Psoas muscle (tissue), 8 donors: Measurements from ENCODE around the gene SMURF1. TPM values are rescaled to one million over a fixed set of nuclear protein-coding genes. Genes with fewer than 3 reads are reported as not detected.

Experiments
- ATAC-seq, 4 donors: fragments of 200-7000 bp; cut with Tn5 transposase; one replicate each; pipeline ENCODE4 v1.9.1; 2020; ENCODE audit warnings: moderate library complexity in 3 of 4, mild to moderate bottlenecking in 2 of 4
- DNase-seq, 2 donors: peaks; one replicate each; pipeline ENCODE4 v3.0.0-alpha.2; 2020
- H3K27ac ChIP-seq: fragments of 200-600 bp; one replicate; pipeline ENCODE4 v1.8.0; 2022
- H3K27me3 ChIP-seq, 3 donors: fragments of 200-600 bp in 1 of 3; one replicate each; pipeline versions ENCODE4 v1.6.1 to v1.8.0; 2013 to 2022; ENCODE audit warnings: low read length in 2 of 3, mild to moderate bottlenecking in 2 of 3, moderate library complexity in 1 of 3; ENCODE audit not compliant: insufficient read depth in 3 of 3
- H3K36me3 ChIP-seq, 2 donors: fragments of 200-600 bp in 1 of 2; one replicate each; pipeline versions ENCODE4 v1.6.1 to v1.8.0; 2013 to 2022; ENCODE audit warnings: low read depth in 1 of 2, mild to moderate bottlenecking in 1 of 2, moderate library complexity in 1 of 2; ENCODE audit not compliant: insufficient read depth in 1 of 2
- H3K4me1 ChIP-seq: fragments of 200-600 bp; one replicate; pipeline ENCODE4 v1.8.0; 2022
- H3K4me3 ChIP-seq: fragments of 200-600 bp; one replicate; pipeline ENCODE4 v1.8.0; 2022; ENCODE audit warnings: mild to moderate bottlenecking
- H3K9me3 ChIP-seq: fragments of 200-600 bp; one replicate; pipeline ENCODE4 v1.8.0; 2022
- CTCF ChIP-seq: fragments of 200-600 bp; IDR thresholded peaks from one replicate; pipeline ENCODE4 v1.8.0; 2022; ENCODE audit warnings: antibody characterized with exemption
- WGBS, 3 donors: extraction: QIAGEN DNeasy Blood & Tissue Kit; methylation state at CpG; one replicate each; pipeline versions ENCODE4 v1.1.6 to v1.1.7; 2013; 5-methylcytosine and 5-hydroxymethylcytosine counted together
- intact Hi-C, 2 donors: fragments of 100-400 bp; cut with DNase I; formaldehyde crosslinking; loops; one replicate each; pipeline versions ENCODE4 v1.11.0 to v1.14.2; 2022
- polyA plus RNA-seq, 3 donors: library from polyadenylated mRNA; stranded (reverse); fragments of 200-250 nt; gene quantifications; one replicate each; pipeline ENCODE4 v1.2.3, GENCODE V29; 2013
- total RNA-seq, 4 donors: library from RNA; stranded (reverse); fragmentation: NEBNext Ultra II Directional in 2 of 4; extraction: Animal tissue kit (Norgen Biotek cat#: 25700) in 2 of 4; gene quantifications; one replicate each; pipeline versions ENCODE4 v1.2.1 to v1.2.4, GENCODE V29; 2021 to 2023
- donor health status: healthy with polysubstance abuse.
- donor health status: DM: no; HTN: no; CAD: no; lungs with moderate emphysema.
- donor health status: Bipolar disorder and iron deficiency.
- donor health status: healthy.
- donor health status: DM: yes; HTN: yes; CAD: no.
- donor health status: DM: no; HTN: no; CAD: no.
- donor health status: DM: no; HTN: no; CAD: no.
- donor health status: DM: yes; HTN: yes; CAD: no.

The SMURF1 gene
- total and polyA plus RNA-seq, 7 donors = 5.8 to 16.9 (median 10.2) TPM

DNA sequence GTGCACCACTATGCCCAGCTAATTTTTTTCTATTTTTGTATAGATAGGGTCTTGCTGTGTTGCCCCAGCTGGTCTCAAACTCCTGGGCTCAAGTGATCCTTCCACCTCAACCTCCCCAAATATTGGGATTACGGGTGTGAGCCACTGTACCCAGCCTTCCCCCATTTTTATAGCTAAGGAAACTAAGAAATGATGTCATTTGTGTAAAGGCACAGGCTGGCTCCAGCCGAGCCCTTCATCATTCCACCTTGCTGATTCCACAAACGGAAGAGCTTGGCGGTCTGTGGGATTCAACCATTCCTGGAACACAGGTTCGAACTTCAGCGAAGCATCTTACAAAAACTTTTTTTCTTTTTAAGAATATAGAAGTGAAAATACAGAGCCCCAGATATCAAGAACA, 14.4 kb downstream of the SMURF1 start:
- TF ChIP-seq CTCF = no peak
- Histone ChIP-seq H3K36me3 (no peaks in the 10 kb centered on the region), H3K9me3 (no peaks in the 10 kb centered on the region), H3K4me3 (no peak overlapping the region), H3K4me1 (peaks cover 33% of the 10 kb centered on the region), H3K27me3 (no peaks in the 10 kb centered on the region), H3K27ac (no peak overlapping the region)
- ATAC-seq (no peak), DNase-seq (no peak)
- 93 to 97% (median 94%) methylated on average over 6 of the region's 6 CpGs for WGBS, 3 donors
- intact Hi-C loops = loop anchor here in 1 of 2 donors (10.0 kb wide), 1 partner anchor 55 kb away; no protein-coding TSS in a partner anchor

GRCh38 chr7:99129001-99129400, 14.9 kb downstream of the SMURF1 start:
- no peak overlapping the region for H3K27ac ChIP-seq

DNA sequence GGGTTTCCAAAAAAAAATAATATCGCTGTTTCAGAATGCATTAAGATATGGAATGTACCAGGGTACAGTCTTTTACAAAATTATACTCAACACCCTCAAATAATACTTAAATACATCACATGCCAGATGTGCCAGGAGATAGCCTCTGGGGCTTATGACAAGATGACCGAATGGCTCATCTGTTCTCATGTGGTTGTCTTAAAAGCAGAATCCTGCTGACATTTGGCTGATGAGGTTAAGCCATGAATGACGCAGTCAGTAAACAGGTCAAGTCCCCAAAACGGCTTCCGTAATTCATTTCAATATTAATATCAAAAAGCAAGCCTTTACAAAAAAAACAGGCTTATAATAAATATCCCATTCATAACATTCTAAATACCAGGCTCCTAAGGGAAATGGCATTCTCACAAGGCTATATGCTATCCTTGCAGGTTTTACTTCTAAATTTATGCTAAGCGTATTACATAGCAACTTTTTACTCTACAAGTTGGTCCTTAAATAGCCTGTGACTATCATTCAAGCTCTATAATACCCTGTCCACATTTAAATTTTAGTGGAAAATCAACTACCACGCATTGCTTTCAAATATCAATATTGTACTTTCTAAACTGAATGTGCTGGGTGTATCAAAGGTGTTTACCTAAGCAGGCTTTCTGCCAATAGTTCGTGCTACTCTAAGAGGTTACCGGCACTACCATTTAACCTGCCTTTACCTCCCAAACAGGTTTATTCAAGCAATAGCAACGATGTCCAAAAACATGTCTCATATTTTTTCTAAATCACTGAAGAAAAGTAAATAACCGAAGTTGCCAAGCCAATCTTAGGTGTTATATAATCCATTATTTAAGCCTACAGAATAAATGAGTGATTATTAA, 15.6 kb downstream of the SMURF1 start:
- WGBS, 3 donors = 73 to 85% (median 82%) methylated on average over 11 of the region's 11 CpGs
- ATAC-seq (peak in 2 of 4 donors; percentile 44 to 55), DNase-seq (no peak)
- H3K27ac ChIP-seq = no peak overlapping the region
- H3K27me3 ChIP-seq = no peaks in the 10 kb centered on the region
- no peak overlapping the region for H3K4me3 ChIP-seq
- no peak for TF ChIP-seq CTCF
- intact Hi-C loops = loop anchor here in 1 of 2 donors (10.0 kb wide), 1 partner anchor 54 kb away; no protein-coding TSS in a partner anchor
- no peaks in the 10 kb centered on the region for H3K36me3 ChIP-seq
- H3K9me3 ChIP-seq = no peaks in the 10 kb centered on the region
- H3K4me1 ChIP-seq = peaks cover 37% of the 10 kb centered on the region

More at GRCh38 chr7:99129001-99129400, 14.9 kb downstream of the SMURF1 start:
- H3K4me3 ChIP-seq = no peak overlapping the region
- DNase-seq = no peak
- H3K4me1 ChIP-seq = peaks cover 33% of the 10 kb centered on the region
- H3K36me3 ChIP-seq = no peaks in the 10 kb centered on the region
- intact Hi-C loops = loop anchor here in 1 of 2 donors (10.0 kb wide), 1 partner anchor 54 kb away; no protein-coding TSS in a partner anchor
- H3K9me3 ChIP-seq = no peaks in the 10 kb centered on the region
- no peak for TF ChIP-seq CTCF
- no peak for ATAC-seq
- 88 to 96% (median 93%) methylated on average over 3 of the region's 3 CpGs for WGBS, 3 donors
- no peaks in the 10 kb centered on the region for H3K27me3 ChIP-seq

GRCh38 chr7:99127636-99128035, 16.3 kb downstream of the SMURF1 start:
- no peak overlapping the region for H3K27ac ChIP-seq
- ATAC-seq (peak in 1 of 4 donors; percentile 35), DNase-seq (no peak)
- 81 to 93% (median 93%) methylated on average over 6 of the region's 6 CpGs for WGBS, 3 donors
- H3K4me1 ChIP-seq = peaks cover 43% of the 10 kb centered on the region
- intact Hi-C loops = loop anchor here in 1 of 2 donors (10.0 kb wide), 1 partner anchor 53 kb away; no protein-coding TSS in a partner anchor
- no peak overlapping the region for H3K4me3 ChIP-seq
- H3K27me3 ChIP-seq = no peaks in the 10 kb centered on the region
- no peak for TF ChIP-seq CTCF
- H3K36me3 ChIP-seq = no peaks in the 10 kb centered on the region
- no peaks in the 10 kb centered on the region for H3K9me3 ChIP-seq
